Activated T-cell treated with anti-CD3 and anti-CD28 coated beads, Interleukin-2, amount 50 U/mL, for 72 hours (primary cell): Measurements from ENCODE around the gene DOCK2. TPM values are rescaled to one million over a fixed set of nuclear protein-coding genes. Genes with fewer than 3 reads are reported as not detected.
"Not testable (repeated sequence)": the region's sequence is repeated elsewhere in the genome, so short reads cannot be mapped to it uniquely, and the experiment has no call there.

ENCODE experiments used
- ATAC-seq, 2 donors: fragments of 150-1000 bp; cut with Tn5 transposase; replicated peaks in 1 of 2; 2 replicates each; pipeline ENCODE4 v1.10.0; 2021; ENCODE audit warnings: moderate library complexity in 2 of 2, mild to moderate bottlenecking in 1 of 2
- DNase-seq, 2 donors: peaks; one replicate each; pipeline ENCODE4 v3.0.0; 2021 to 2022; ENCODE audit warnings: mixed read lengths in 1 of 2
- H3K27ac Mint-ChIP-seq: one replicate; pipeline ENCODE4 v1.8.0; 2022; ENCODE audit warnings: mild to moderate bottlenecking, moderate library complexity, mixed read lengths
- H3K27me3 Mint-ChIP-seq: one replicate; pipeline ENCODE4 v1.8.0; 2022; ENCODE audit warnings: low read depth, mixed read lengths
- H3K36me3 Mint-ChIP-seq, 2 donors: one replicate each; pipeline ENCODE4 v1.8.0; 2022; ENCODE audit warnings: mixed read lengths in 2 of 2, mild to moderate bottlenecking in 1 of 2; ENCODE audit not compliant: insufficient read depth in 2 of 2
- H3K4me1 Mint-ChIP-seq: one replicate; pipeline ENCODE4 v1.8.0; 2022; ENCODE audit warnings: low read depth, mixed read lengths
- H3K4me3 Mint-ChIP-seq, 2 donors: one replicate each; pipeline ENCODE4 v1.8.0; 2022; ENCODE audit warnings: mild to moderate bottlenecking in 2 of 2, mixed read lengths in 2 of 2, moderate library complexity in 2 of 2
- H3K9me3 Mint-ChIP-seq, 2 donors: one replicate each; pipeline ENCODE4 v1.8.0; 2022; ENCODE audit warnings: mixed read lengths in 2 of 2
- total RNA-seq, 2 donors: library from RNA; stranded (reverse); gene quantifications; one replicate each; pipeline ENCODE4 v1.2.3, GENCODE V29; 2022

Gene DOCK2
- total RNA-seq, 2 donors from 2014 or later: 242 to 245 TPM

DNA sequence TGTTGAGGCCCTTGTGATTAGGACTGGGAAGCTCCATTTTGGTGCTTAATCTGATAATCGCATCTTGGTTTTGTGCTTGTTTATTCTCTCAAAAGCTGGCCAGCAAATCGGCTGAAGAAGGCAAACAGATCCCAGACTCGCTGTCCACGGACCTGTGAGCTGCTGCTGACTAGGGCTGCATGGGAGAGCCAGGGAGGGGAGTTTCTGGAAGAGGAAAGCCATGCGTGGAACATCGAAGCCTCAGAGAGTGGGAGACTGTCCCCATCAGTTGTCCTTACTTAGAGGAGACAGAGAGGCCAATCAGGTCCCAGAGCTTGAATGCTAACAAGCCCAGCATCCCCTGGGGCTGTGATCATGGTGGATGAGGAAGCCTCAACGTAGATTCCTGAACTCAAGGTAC lies 445.6 kb downstream of the DOCK2 start:
- ATAC-seq: no peak
- H3K27ac Mint-ChIP-seq: no peak overlapping the region
- H3K36me3 Mint-ChIP-seq: peaks cover 18 to 31% of the 10 kb centered on the region in 2 donors
- no peak overlapping the region for H3K4me3 Mint-ChIP-seq
- no peaks in the 10 kb centered on the region for H3K9me3 Mint-ChIP-seq
- no peaks in the 10 kb centered on the region for H3K27me3 Mint-ChIP-seq
- peaks cover 12% of the 10 kb centered on the region for H3K4me1 Mint-ChIP-seq
- no peak for DNase-seq

- no peak for ATAC-seq
- no peak for DNase-seq
- no peak overlapping the region for H3K27ac Mint-ChIP-seq
- peaks cover 16 to 18% of the 10 kb centered on the region in 2 donors for H3K36me3 Mint-ChIP-seq
- H3K4me3 Mint-ChIP-seq: no peak overlapping the region
- no peaks in the 10 kb centered on the region for H3K4me1 Mint-ChIP-seq
- H3K9me3 Mint-ChIP-seq: no peaks in the 10 kb centered on the region
- H3K27me3 Mint-ChIP-seq: no peaks in the 10 kb centered on the region
Measured at GRCh38 chr5:170087168-170087817, 450.2 kb downstream of the DOCK2 start.

DNA sequence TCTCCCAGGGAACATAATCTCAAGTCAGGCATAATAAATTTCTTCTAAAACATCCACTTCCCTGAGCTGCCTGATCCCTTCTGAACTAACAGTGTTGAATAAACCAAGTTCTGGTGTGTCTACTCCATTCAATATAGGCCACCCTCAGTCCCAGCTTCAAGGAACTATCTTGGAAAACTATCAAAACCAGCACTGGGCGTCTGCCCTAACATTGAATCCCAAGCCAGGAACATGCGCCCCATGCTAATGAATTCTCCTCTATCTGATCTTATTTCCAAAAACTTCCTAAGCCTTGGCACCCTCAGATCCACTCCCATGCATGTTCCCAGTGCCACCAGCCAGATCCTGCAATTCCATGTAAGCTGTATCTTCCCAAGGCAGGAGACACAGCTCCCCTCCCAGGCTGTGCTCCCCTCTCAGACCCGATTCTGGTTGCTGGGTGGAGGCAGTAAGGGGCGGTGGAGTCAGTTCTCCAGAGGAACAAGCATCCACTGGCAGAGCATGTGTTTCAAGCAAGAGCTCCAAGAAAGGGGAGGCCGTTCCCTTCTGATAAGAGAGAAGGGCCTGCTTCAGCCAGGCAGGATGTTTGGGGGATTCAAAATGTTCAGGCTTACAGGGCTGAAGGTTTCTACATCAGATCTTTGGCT lies 455.5 kb downstream of the DOCK2 start:
- H3K27me3 Mint-ChIP-seq: peaks cover under 1% of the 10 kb centered on the region
- ATAC-seq (no peak), DNase-seq (no peak)
- H3K4me3 Mint-ChIP-seq: no peak overlapping the region
- H3K9me3 Mint-ChIP-seq: no peaks in the 10 kb centered on the region
- H3K36me3 Mint-ChIP-seq: no peaks in the 10 kb centered on the region
- H3K4me1 Mint-ChIP-seq: no peaks in the 10 kb centered on the region
- H3K27ac Mint-ChIP-seq: no peak overlapping the region

GRCh38 chr5:170094329-170094728 lies 457.3 kb downstream of the DOCK2 start:
- ATAC-seq, H3K9me3 Mint-ChIP-seq, DNase-seq, H3K27me3 Mint-ChIP-seq, H3K27ac Mint-ChIP-seq, H3K36me3 Mint-ChIP-seq, H3K4me3 Mint-ChIP-seq, H3K4me1 Mint-ChIP-seq: not testable (repeated sequence)

- Mint-ChIP-seq H3K4me3 (no peak overlapping the region), H3K27me3 (peaks cover 21% of the 10 kb centered on the region), H3K27ac (no peak overlapping the region), H3K36me3 (no peaks in the 10 kb centered on the region), H3K9me3 (peaks cover 0 to 3% of the 10 kb centered on the region in 2 donors), H3K4me1 (no peaks in the 10 kb centered on the region)
- ATAC-seq (peak in 1 of 2 donors; percentile 8), DNase-seq (no peak)
Measured at GRCh38 chr5:170095646-170096045, 458.6 kb downstream of the DOCK2 start.

GRCh38 chr5:170097934-170098333 lies 460.9 kb downstream of the DOCK2 start:
- Mint-ChIP-seq H3K9me3 (peaks cover 0 to 3% of the 10 kb centered on the region in 2 donors), H3K27me3 (peaks cover 21% of the 10 kb centered on the region), H3K36me3 (no peaks in the 10 kb centered on the region), H3K27ac (no peak overlapping the region), H3K4me3 (no peak overlapping the region), H3K4me1 (no peaks in the 10 kb centered on the region)
- DNase-seq (no peak), ATAC-seq (no peak)

GRCh38 chr5:170100066-170100943 lies 463.2 kb downstream of the DOCK2 start:
- Mint-ChIP-seq H3K27me3 (peaks cover 26% of the 10 kb centered on the region), H3K9me3 (peaks cover 0 to 3% of the 10 kb centered on the region in 2 donors), H3K4me3 (no peak overlapping the region), H3K36me3 (no peaks in the 10 kb centered on the region), H3K27ac (no peak overlapping the region), H3K4me1 (no peaks in the 10 kb centered on the region)
- DNase-seq (peak; percentile 71 to 72), ATAC-seq (peak; percentile 48 to 61)

DNA sequence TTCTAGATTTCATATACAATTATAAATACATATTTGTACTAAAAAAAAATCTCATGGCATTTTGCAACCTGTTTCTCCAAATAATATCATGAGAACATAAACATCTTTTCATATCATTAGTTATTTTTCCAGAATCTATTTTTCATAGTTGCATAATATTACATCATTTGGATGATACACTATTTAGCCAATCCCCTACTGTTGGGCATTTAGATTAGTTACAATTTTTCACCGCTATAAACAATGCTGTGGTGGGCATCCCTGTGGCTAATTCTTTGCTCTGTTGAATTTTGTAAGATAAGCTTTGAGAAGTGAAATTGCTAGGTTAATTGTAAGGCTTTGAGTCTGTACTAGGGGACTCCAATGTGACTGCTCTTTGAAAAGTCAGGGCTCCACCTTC lies 466.4 kb downstream of the DOCK2 start:
- H3K4me1 Mint-ChIP-seq: no peaks in the 10 kb centered on the region
- ATAC-seq: no peak
- H3K9me3 Mint-ChIP-seq: peaks cover 0 to 3% of the 10 kb centered on the region in 2 donors
- H3K27ac Mint-ChIP-seq: no peak overlapping the region
- H3K4me3 Mint-ChIP-seq: no peak overlapping the region
- no peaks in the 10 kb centered on the region for H3K36me3 Mint-ChIP-seq
- peaks cover 24% of the 10 kb centered on the region for H3K27me3 Mint-ChIP-seq
- no peak for DNase-seq

GRCh38 chr5:170104299-170104698 lies 467.2 kb downstream of the DOCK2 start:
- Mint-ChIP-seq H3K9me3 (no peaks in the 10 kb centered on the region), H3K27me3 (peaks cover 22% of the 10 kb centered on the region), H3K36me3 (no peaks in the 10 kb centered on the region), H3K4me1 (no peaks in the 10 kb centered on the region), H3K4me3 (no peak overlapping the region), H3K27ac (no peak overlapping the region)
- DNase-seq (no peak), ATAC-seq (no peak)

DNA sequence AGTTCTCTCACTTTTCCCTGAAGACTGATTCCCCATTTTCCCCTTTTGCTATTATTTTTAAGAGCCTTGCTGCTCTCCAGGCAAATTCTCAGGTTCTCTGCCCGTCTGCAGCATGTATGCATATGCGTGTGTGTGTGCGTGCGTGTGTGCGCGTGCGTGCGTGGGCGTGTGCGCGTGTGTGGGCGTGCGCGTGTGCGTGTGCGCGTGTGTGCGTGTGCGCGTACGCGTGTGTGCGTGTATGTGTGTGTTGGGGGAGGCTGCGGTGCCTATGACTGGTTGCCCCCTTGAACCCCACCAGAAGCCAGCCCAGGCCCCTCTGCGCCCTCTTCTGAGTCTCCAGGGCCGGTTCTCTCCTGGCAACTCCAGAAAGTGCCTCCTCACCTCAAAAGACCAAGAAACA lies 467.6 kb downstream of the DOCK2 start:
- DNase-seq (no peak), ATAC-seq (no peak)
- H3K4me1 Mint-ChIP-seq: no peaks in the 10 kb centered on the region
- H3K27ac Mint-ChIP-seq: no peak overlapping the region
- H3K4me3 Mint-ChIP-seq: no peak overlapping the region
- no peaks in the 10 kb centered on the region for H3K9me3 Mint-ChIP-seq
- H3K36me3 Mint-ChIP-seq: no peaks in the 10 kb centered on the region
- peaks cover 18% of the 10 kb centered on the region for H3K27me3 Mint-ChIP-seq

DNA sequence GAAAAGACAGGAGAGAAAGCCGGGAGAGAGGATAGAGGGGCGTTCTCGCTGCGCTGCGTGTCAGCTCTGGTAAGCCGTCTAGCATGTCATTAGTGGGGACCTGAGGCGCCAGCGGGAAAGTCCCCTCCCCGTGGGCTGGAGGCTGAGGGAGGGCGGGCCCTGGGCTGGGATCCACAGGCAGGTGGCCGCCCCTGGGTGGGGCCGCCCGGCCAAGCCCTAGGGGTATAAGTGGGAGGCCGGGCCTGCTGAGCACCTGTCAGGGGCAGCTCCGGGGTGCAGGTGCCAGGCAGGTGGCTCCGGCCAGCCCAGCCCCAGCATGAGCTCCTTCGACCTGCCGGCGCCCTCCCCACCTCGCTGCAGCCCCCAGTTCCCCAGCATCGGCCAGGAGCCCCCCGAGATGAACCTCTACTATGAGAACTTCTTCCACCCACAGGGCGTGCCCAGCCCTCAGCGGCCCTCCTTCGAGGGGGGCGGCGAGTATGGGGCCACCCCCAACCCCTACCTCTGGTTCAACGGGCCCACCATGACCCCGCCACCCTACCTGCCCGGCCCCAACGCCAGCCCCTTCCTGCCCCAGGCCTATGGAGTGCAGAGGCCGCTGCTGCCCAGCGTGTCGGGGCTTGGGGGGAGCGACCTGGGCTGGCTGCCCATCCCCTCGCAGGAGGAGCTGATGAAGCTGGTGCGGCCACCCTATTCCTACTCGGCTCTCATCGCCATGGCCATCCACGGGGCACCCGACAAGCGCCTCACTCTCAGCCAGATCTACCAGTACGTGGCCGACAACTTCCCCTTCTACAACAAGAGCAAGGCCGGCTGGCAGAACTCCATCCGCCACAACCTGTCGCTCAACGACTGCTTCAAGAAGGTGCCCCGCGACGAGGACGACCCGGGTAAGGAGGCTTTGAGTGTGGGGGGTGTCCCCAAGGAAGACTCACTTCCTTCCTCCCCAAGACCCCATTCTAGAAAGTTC lies 468.9 kb downstream of the DOCK2 start, which contains the start of gene FOXI1:
FOXI1 (plus strand) TSS at position 256 of the 970 bp plus-strand sequence; CDS start at position 317, 61 bp downstream.
- DNase-seq (no peak), ATAC-seq (no peak)
- peaks cover 9% of the 10 kb centered on the region for H3K27me3 Mint-ChIP-seq
- no peaks in the 10 kb centered on the region for H3K36me3 Mint-ChIP-seq
- H3K9me3 Mint-ChIP-seq: no peaks in the 10 kb centered on the region
- H3K4me3 Mint-ChIP-seq: no peak within 1 kb of the TSS
- H3K4me1 Mint-ChIP-seq: no peaks in the 10 kb centered on the region
- H3K27ac Mint-ChIP-seq: no peak within 1 kb of the TSS

GRCh38 chr5:170107674-170108073 lies 470.6 kb downstream of the DOCK2 start:
- Mint-ChIP-seq H3K4me1 (no peaks in the 10 kb centered on the region), H3K36me3 (no peaks in the 10 kb centered on the region), H3K27ac (no peak overlapping the region), H3K4me3 (no peak overlapping the region), H3K27me3 (peaks cover 9% of the 10 kb centered on the region), H3K9me3 (no peaks in the 10 kb centered on the region)
- DNase-seq (no peak), ATAC-seq (no peak)
